Caco-2 (cell line): ENCODE measurements around the gene DERL3. TPM values are rescaled to one million over a fixed set of nuclear protein-coding genes. Genes with fewer than 3 reads are reported as not detected.
A peak's percentile ranks its signal among the peaks of the same experiment; 100 is the strongest.

Source experiments
- BruUV-seq: library from RNA; stranded (reverse); fragments of 400-500 nt; replicated peaks from 2 replicates; lab custom pipeline; 2021; lab: Mats Ljungman, UMichigan
- CTCF ChIA-PET: fragments of 300-600 bp; sonication (Branson Sonifier 250); formaldehyde crosslinking; loops from one replicate; lab custom pipeline; 2022; ENCODE audit warnings: antibody characterized with exemption; lab: Charles Lee
- POLR2A ChIA-PET: fragments of 300-600 bp; sonication (Branson Sonifier 250); formaldehyde crosslinking; loops from one replicate; lab custom pipeline; 2022; ENCODE audit warnings: antibody characterized with exemption; lab: Charles Lee
- DNase-seq, 2 experiments: peaks; one replicate each; pipeline versions ENCODE4 v3.0.0 to v3.0.0-alpha.2; 2020 to 2022
- H3K27me3 ChIP-seq: replicated peaks from 2 replicates; pipeline ENCODE4 v1.6.0; 2011; ENCODE audit warnings: low read length; ENCODE audit not compliant: control insufficient read depth, insufficient read depth
- H3K36me3 ChIP-seq: 2 replicates; pipeline ENCODE4 v1.5.1; 2011; ENCODE audit warnings: low read length; ENCODE audit not compliant: control insufficient read depth, insufficient read depth
- H3K4me1 ChIP-seq: fragments of 250-450 bp; sonication (Bioruptor Pico); 2 replicates; pipeline ENCODE4 v1.5.1; 2020; ENCODE audit warnings: mild to moderate bottlenecking
- H3K4me3 ChIP-seq: 2 replicates; pipeline ENCODE4 v1.5.1; 2011; ENCODE audit warnings: low read depth, mild to moderate bottlenecking, control low read depth, low read length
- H3K9me3 ChIP-seq: fragments of 250-450 bp; sonication (Bioruptor Pico); 2 replicates; pipeline ENCODE4 v1.5.1; 2020; ENCODE audit warnings: mild to moderate bottlenecking, moderate library complexity
- H3K27ac Mint-ChIP-seq: one replicate; pipeline ENCODE4 v1.8.0; 2022; ENCODE audit warnings: mixed read lengths; ENCODE audit not compliant: unreplicated experiment
- H3K27me3 Mint-ChIP-seq: one replicate; pipeline ENCODE4 v1.8.0; 2022; ENCODE audit warnings: mixed read lengths; ENCODE audit not compliant: insufficient read depth, unreplicated experiment
- H3K36me3 Mint-ChIP-seq: one replicate; pipeline ENCODE4 v1.8.0; 2022; ENCODE audit warnings: mild to moderate bottlenecking, mixed read lengths; ENCODE audit not compliant: insufficient read depth, unreplicated experiment
- H3K4me1 Mint-ChIP-seq: one replicate; pipeline ENCODE4 v1.8.0; 2022; ENCODE audit warnings: low read depth, mixed read lengths; ENCODE audit not compliant: unreplicated experiment
- H3K4me3 Mint-ChIP-seq: one replicate; pipeline ENCODE4 v1.8.0; 2022; ENCODE audit warnings: mild to moderate bottlenecking, moderate library complexity, mixed read lengths; ENCODE audit not compliant: unreplicated experiment
- H3K9me3 Mint-ChIP-seq: one replicate; pipeline ENCODE4 v1.8.0; 2022; ENCODE audit warnings: mixed read lengths; ENCODE audit not compliant: unreplicated experiment
- CTCF ChIP-seq, 2 experiments: fragments of 200-600 bp in 1 of 2; IDR thresholded peaks; 1 replicate in 1 of 2; 2 replicates in 1 of 2; pipeline versions ENCODE4 v1.5.1 to v1.8.0; 2011 to 2022; ENCODE audit warnings: antibody characterized with exemption in 1 of 2, control low read depth in 1 of 2, inconsistent platforms in 1 of 2, low read depth in 1 of 2, low read length in 1 of 2, mild to moderate bottlenecking in 1 of 2, moderate library complexity in 1 of 2; ENCODE audit not compliant: insufficient read depth in 1 of 2, severe bottlenecking in 1 of 2, unreplicated experiment in 1 of 2
- intact Hi-C: fragments of 100-400 bp; cut with micrococcal nuclease; formaldehyde crosslinking; loops from one replicate; pipeline ENCODE4 v1.10.0; 2022; ENCODE audit not compliant: unreplicated experiment
- total RNA-seq: library from RNA; stranded (reverse); gene quantifications from 2 replicates; pipeline ENCODE4 v1.2.3, GENCODE V29; 2022

DERL3 gene
- total RNA-seq, 1 experiment from 2014 or later: 4.4 TPM

GRCh38 chr22:23791738-23792645 lies 46.8 kb downstream of the DERL3 start:
- intact Hi-C loops: no loop called here
- Histone ChIP-seq H3K27me3 (no peaks in the 10 kb centered on the region), H3K4me3 (no peak overlapping the region), H3K4me1 (no peaks in the 10 kb centered on the region), H3K9me3 (no peaks in the 10 kb centered on the region), H3K36me3 (peaks cover 3% of the 10 kb centered on the region; the same call in 1 of the 2 replicates)
- no peak for DNase-seq
- no TSS peak for BruUV-seq
- H3K36me3 Mint-ChIP-seq: peaks cover 58% of the 10 kb centered on the region
- CTCF ChIA-PET: interaction anchor here (0.6 kb wide), 1 partner anchor 21 kb away, joined by 4 read pairs; no protein-coding TSS in a partner anchor
- H3K4me3 Mint-ChIP-seq: no peak overlapping the region
- H3K4me1 Mint-ChIP-seq: no peaks in the 10 kb centered on the region
- H3K9me3 Mint-ChIP-seq: no peaks in the 10 kb centered on the region
- H3K27ac Mint-ChIP-seq: no peak overlapping the region
- no peaks in the 10 kb centered on the region for H3K27me3 Mint-ChIP-seq
- POLR2A ChIA-PET: interaction anchor here (1.2 kb wide), 1 partner anchor 19 kb away, joined by 3 read pairs; the partner anchor contains the start of gene MMP11
- TF ChIP-seq CTCF (IDR thresholded peaks at IDR 0.05; ENCODE audit: insufficient read depth in 1 of 2, low read depth in 1 of 2, low read length in 1 of 2, severe bottlenecking in 1 of 2, unreplicated experiment in 1 of 2): no peak

GRCh38 chr22:23790819-23791737 lies 47.7 kb downstream of the DERL3 start:
- DNase-seq: no peak
- Histone ChIP-seq H3K4me1 (peaks cover 5% of the 10 kb centered on the region), H3K9me3 (no peaks in the 10 kb centered on the region), H3K27me3 (no peaks in the 10 kb centered on the region), H3K36me3 (peaks cover 1% of the 10 kb centered on the region; the same call in 1 of the 2 replicates), H3K4me3 (no peak overlapping the region)
- BruUV-seq: no TSS peak
- no peaks in the 10 kb centered on the region for H3K4me1 Mint-ChIP-seq
- peaks cover 48% of the 10 kb centered on the region for H3K36me3 Mint-ChIP-seq
- no peak overlapping the region for H3K4me3 Mint-ChIP-seq
- no peak overlapping the region for H3K27ac Mint-ChIP-seq
- H3K9me3 Mint-ChIP-seq: no peaks in the 10 kb centered on the region
- ChIA-PET POLR2A (no interaction called here), CTCF (no interaction called here)
- intact Hi-C loops: no loop called here
- no peaks in the 10 kb centered on the region for H3K27me3 Mint-ChIP-seq
- TF ChIP-seq CTCF (IDR thresholded peaks at IDR 0.05; ENCODE audit: insufficient read depth in 1 of 2, low read depth in 1 of 2, low read length in 1 of 2, severe bottlenecking in 1 of 2, unreplicated experiment in 1 of 2): no peak

- H3K27ac Mint-ChIP-seq: peak overlapping the region; percentile 26
- H3K36me3 Mint-ChIP-seq: peaks cover 34% of the 10 kb centered on the region
- H3K9me3 ChIP-seq: no peaks in the 10 kb centered on the region
- CTCF ChIA-PET: interaction anchor here (1.2 kb wide), 1 partner anchor 18 kb away, joined by 4 read pairs; no protein-coding TSS in a partner anchor
- POLR2A ChIA-PET: no interaction called here
- BruUV-seq: no TSS peak
- H3K27me3 Mint-ChIP-seq: no peaks in the 10 kb centered on the region
- H3K36me3 ChIP-seq: peaks cover 1% of the 10 kb centered on the region; the same call in 1 of the 2 replicates
- H3K27me3 ChIP-seq: no peaks in the 10 kb centered on the region
- no peak for DNase-seq
- no peaks in the 10 kb centered on the region for H3K4me1 Mint-ChIP-seq
- H3K4me1 ChIP-seq: peaks cover 5% of the 10 kb centered on the region
- no peak overlapping the region for H3K4me3 ChIP-seq
- H3K4me3 Mint-ChIP-seq: no peak overlapping the region
- intact Hi-C loops: no loop called here
- H3K9me3 Mint-ChIP-seq: no peaks in the 10 kb centered on the region
- TF ChIP-seq CTCF (IDR thresholded peaks at IDR 0.05; ENCODE audit: insufficient read depth in 1 of 2, low read depth in 1 of 2, low read length in 1 of 2, severe bottlenecking in 1 of 2, unreplicated experiment in 1 of 2): peak in 1 of 2 experiments; percentile 9
Measured at GRCh38 chr22:23789638-23790037, 49.2 kb downstream of the DERL3 start.
